ENCODE results near the gene POLR3A. TPM values are rescaled to one million over a fixed set of nuclear protein-coding genes. Genes with fewer than 3 reads are reported as not detected.
"Not testable (repeated sequence)": the region's sequence is repeated elsewhere in the genome, so short reads cannot be mapped to it uniquely, and the experiment has no call there.

The POLR3A gene
- total RNA-seq, 2 experiments from 2014 or later: 18.3 to 19.3 TPM

DNA sequence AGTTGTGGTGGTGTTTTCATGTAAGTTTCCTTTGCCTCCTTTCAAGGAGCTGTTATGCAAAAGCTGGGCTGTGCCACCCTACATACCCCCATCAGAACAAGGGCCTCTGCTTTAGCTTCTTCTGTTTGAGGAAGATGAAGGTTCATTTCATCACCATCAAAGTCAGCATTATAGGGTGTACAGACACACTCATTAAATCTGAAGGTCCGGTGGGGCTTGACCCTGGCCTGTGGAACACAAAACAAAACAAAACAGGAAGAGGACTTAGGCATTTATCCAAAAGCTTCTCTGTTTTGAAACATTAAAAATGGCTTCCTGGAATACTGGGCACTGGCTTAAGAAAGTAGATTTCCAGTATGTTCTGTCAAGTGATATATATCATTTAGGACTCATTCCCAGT is 15.8 kb downstream of the POLR3A start:
- ATAC-seq (no peak), DNase-seq (no peak)
- Mint-ChIP-seq H3K36me3 (ENCODE audit: low read depth) (peaks cover 61% of the 10 kb centered on the region), H3K27ac (no peak overlapping the region), H3K4me1 (no peaks in the 10 kb centered on the region), H3K4me3 (no peak overlapping the region), H3K27me3 (no peaks in the 10 kb centered on the region), H3K9me3 (ENCODE audit: low read depth) (no peaks in the 10 kb centered on the region)
- CTCF ChIA-PET: interaction anchor here (0.8 to 1.5 kb wide), 2 partner anchors 20 to 24 kb away, joined by 3 to 4 read pairs; no protein-coding TSS in a partner anchor
- intact Hi-C loops (cut with DNase I, micrococcal nuclease): no loop called here
- POLR2A ChIA-PET: interaction anchor here (0.6 kb wide), 1 partner anchor 395 kb away, joined by 3 read pairs; no protein-coding TSS in a partner anchor

- H3K9me3 Mint-ChIP-seq (ENCODE audit: low read depth): no peaks in the 10 kb centered on the region
- no peaks in the 10 kb centered on the region for H3K4me1 Mint-ChIP-seq
- no peak for ATAC-seq
- no peak for DNase-seq
- ChIA-PET POLR2A (no interaction called here), CTCF (no interaction called here)
- peaks cover 59% of the 10 kb centered on the region for H3K36me3 Mint-ChIP-seq (ENCODE audit: low read depth)
- no peak overlapping the region for H3K4me3 Mint-ChIP-seq
- H3K27ac Mint-ChIP-seq: no peak overlapping the region
- H3K27me3 Mint-ChIP-seq: no peaks in the 10 kb centered on the region
- intact Hi-C loops (cut with DNase I, micrococcal nuclease): no loop called here
Measured at GRCh38 chr10:78011065-78011464, 18.2 kb downstream of the POLR3A start.

- intact Hi-C loops (cut with DNase I, micrococcal nuclease): no loop called here
- ChIA-PET CTCF (interaction anchor here (0.5 to 0.7 kb wide), 2 partner anchors 11 to 44 kb away, joined by 3 to 4 read pairs; no protein-coding TSS in a partner anchor), POLR2A (interaction anchor here (0.6 kb wide), 1 partner anchor 339 kb away, joined by 3 read pairs; no protein-coding TSS in a partner anchor)
- H3K4me1 Mint-ChIP-seq: no peaks in the 10 kb centered on the region
- no peaks in the 10 kb centered on the region for H3K9me3 Mint-ChIP-seq (ENCODE audit: low read depth)
- DNase-seq (no peak), ATAC-seq (no peak)
- no peak overlapping the region for H3K4me3 Mint-ChIP-seq
- no peaks in the 10 kb centered on the region for H3K27me3 Mint-ChIP-seq
- peaks cover 64% of the 10 kb centered on the region for H3K36me3 Mint-ChIP-seq (ENCODE audit: low read depth)
- H3K27ac Mint-ChIP-seq: no peak overlapping the region
Measured at GRCh38 chr10:78010278-78010677, 19.0 kb downstream of the POLR3A start.

DNA sequence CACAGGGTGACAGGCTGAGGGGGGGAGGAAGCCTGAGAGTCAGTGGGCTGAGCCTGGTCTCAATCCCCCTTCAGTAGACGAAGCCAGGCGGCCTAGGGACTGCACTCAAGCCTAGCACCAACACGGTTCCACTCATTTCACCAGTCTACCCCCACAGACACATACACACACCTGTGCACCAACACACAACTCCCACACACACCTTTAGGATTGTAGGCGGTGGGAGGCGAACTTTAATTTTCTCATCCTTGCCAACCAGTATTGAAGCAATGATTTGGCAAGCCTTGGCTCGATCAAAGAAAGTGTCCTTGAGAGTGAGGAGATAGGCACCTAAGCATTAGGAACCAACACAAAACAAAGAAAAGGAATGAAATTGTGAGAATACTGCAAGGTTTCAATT is 19.7 kb downstream of the POLR3A start:
- Mint-ChIP-seq H3K4me3 (no peak overlapping the region), H3K9me3 (ENCODE audit: low read depth) (no peaks in the 10 kb centered on the region), H3K4me1 (no peaks in the 10 kb centered on the region), H3K27ac (no peak overlapping the region), H3K36me3 (ENCODE audit: low read depth) (peaks cover 62% of the 10 kb centered on the region), H3K27me3 (no peaks in the 10 kb centered on the region)
- ATAC-seq: no peak
- POLR2A ChIA-PET: no interaction called here
- no peak for DNase-seq
- CTCF ChIA-PET: interaction anchor here (0.7 kb wide), 1 partner anchor 12 kb away, joined by 3 read pairs; no protein-coding TSS in a partner anchor
- intact Hi-C loops (cut with DNase I, micrococcal nuclease): no loop called here

GRCh38 chr10:78007172-78007571 is 22.1 kb downstream of the POLR3A start:
- Mint-ChIP-seq H3K4me3 (no peak overlapping the region), H3K27me3 (no peaks in the 10 kb centered on the region), H3K36me3 (ENCODE audit: low read depth) (peaks cover 67% of the 10 kb centered on the region), H3K27ac (no peak overlapping the region), H3K4me1 (no peaks in the 10 kb centered on the region), H3K9me3 (ENCODE audit: low read depth) (no peaks in the 10 kb centered on the region)
- intact Hi-C loops (cut with DNase I, micrococcal nuclease): no loop called here
- DNase-seq: no peak
- CTCF ChIA-PET: no interaction called here
- ATAC-seq: no peak
- POLR2A ChIA-PET: no interaction called here

DNA sequence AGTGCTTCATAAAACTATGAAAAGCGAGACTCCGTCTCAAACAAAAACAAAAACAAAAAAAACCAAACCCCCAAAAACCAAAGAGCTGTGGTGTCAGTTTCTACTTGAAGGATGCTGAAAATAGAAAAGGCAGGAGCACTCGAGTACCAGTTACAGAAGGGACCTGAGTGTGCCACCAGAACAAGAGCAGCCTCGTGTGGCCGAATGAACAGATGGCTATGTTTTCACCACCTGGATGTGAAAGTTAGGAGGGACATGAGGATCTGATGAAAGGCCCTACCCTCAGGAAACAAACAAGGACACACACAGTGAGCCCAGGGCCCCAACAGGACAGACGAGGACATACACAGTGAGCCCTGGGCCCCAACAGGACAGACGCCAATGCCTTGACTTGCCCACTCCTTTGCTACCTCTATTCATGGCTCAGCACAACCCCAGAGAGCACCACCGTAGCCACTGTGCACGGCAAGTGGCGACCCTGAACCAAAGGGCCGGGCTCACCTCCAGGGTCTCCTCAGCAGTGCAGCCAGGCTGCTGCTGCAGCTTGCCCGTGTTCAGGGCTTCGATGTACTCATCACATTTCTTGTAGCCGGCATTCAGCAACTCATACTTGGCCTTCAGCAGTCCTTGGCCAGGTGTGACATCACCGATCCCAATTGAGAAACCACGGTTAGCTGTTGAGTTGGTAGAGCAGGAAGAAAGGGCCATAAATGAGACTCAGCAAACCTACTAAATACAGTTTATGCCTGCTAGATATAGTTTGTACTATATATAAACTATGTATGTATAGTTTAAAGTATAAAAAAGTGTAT is 24.9 kb downstream of the POLR3A start:
- ChIA-PET CTCF (no interaction called here), POLR2A (no interaction called here)
- ATAC-seq: no peak
- no peak for DNase-seq
- Mint-ChIP-seq H3K4me3 (no peak overlapping the region), H3K27ac (no peak overlapping the region), H3K36me3 (ENCODE audit: low read depth) (peaks cover 64% of the 10 kb centered on the region), H3K4me1 (no peaks in the 10 kb centered on the region), H3K27me3 (no peaks in the 10 kb centered on the region), H3K9me3 (ENCODE audit: low read depth) (no peaks in the 10 kb centered on the region)
- intact Hi-C loops (cut with DNase I, micrococcal nuclease): no loop called here

GRCh38 chr10:78002541-78003288 is 26.6 kb downstream of the POLR3A start:
- intact Hi-C loops (cut with DNase I, micrococcal nuclease): no loop called here
- DNase-seq (no peak), ATAC-seq (no peak)
- ChIA-PET POLR2A (interaction anchor here (0.7 kb wide), 1 partner anchor 25 kb away, joined by 3 read pairs; no protein-coding TSS in a partner anchor), CTCF (interaction anchor here (0.6 kb wide), 1 partner anchor 14 kb away, joined by 3 read pairs; no protein-coding TSS in a partner anchor)
- no peaks in the 10 kb centered on the region for H3K4me1 Mint-ChIP-seq
- no peak overlapping the region for H3K4me3 Mint-ChIP-seq
- no peaks in the 10 kb centered on the region for H3K9me3 Mint-ChIP-seq (ENCODE audit: low read depth)
- H3K27ac Mint-ChIP-seq: no peak overlapping the region
- no peaks in the 10 kb centered on the region for H3K27me3 Mint-ChIP-seq
- peaks cover 66% of the 10 kb centered on the region for H3K36me3 Mint-ChIP-seq (ENCODE audit: low read depth)

DNA sequence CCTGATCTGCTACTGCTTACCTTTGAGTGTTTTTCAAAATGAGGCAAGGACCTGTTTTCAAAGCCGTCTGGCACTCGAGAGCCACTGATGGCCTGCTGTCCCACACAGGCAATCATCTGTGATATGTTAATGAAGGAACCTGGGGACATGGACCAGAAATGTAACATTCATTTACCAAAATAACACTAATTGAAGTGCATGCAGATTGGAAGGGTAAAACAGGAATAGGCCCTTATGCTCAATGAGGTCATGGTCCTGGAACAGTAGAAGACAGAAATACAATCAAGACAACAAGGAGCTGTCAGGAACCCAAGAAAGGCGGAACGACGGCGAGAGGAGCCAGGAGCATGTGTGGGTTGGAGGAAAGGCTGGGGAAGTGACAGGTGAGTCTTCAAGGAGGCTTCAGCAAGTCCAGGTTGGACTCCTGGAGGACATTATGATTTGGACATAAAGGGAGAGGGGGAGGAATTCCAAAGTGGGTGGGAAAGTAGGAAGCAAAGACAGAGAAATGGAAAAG is 28.3 kb downstream of the POLR3A start:
- Mint-ChIP-seq H3K36me3 (ENCODE audit: low read depth) (peaks cover 71% of the 10 kb centered on the region), H3K27me3 (no peaks in the 10 kb centered on the region), H3K4me1 (no peaks in the 10 kb centered on the region), H3K9me3 (ENCODE audit: low read depth) (no peaks in the 10 kb centered on the region), H3K27ac (no peak overlapping the region), H3K4me3 (no peak overlapping the region)
- no peak for DNase-seq
- intact Hi-C loops (cut with DNase I, micrococcal nuclease): no loop called here
- ATAC-seq: no peak
- POLR2A ChIA-PET: no interaction called here
- CTCF ChIA-PET: no interaction called here

DNA sequence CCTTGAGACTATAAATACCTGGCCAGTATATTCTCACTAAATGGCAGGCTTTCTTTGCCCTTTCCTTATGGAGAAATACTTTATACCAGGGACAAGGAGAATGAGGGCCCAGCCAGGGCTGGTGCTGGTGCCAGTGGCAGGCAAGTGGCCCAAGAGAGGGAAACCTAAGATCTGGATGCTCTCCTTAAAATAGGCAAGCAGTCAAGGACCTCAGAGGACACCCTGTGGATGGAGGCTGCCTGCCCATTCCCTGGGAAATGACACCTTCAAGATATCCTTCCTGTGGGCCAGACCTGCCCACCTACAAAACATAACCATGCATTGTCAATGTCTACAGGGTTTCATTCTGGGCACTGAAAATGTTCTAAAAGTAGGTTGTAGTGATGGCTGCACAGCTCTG is 29.1 kb downstream of the POLR3A start:
- no peak overlapping the region for H3K4me3 Mint-ChIP-seq
- POLR2A ChIA-PET: interaction anchor here (1.0 kb wide), 1 partner anchor 13 kb away, joined by 3 read pairs; no protein-coding TSS in a partner anchor
- H3K27me3 Mint-ChIP-seq: no peaks in the 10 kb centered on the region
- intact Hi-C loops (cut with DNase I, micrococcal nuclease): no loop called here
- H3K36me3 Mint-ChIP-seq (ENCODE audit: low read depth): peaks cover 64% of the 10 kb centered on the region
- ATAC-seq (no peak), DNase-seq (no peak)
- CTCF ChIA-PET: no interaction called here
- H3K9me3 Mint-ChIP-seq (ENCODE audit: low read depth): no peaks in the 10 kb centered on the region
- H3K4me1 Mint-ChIP-seq: no peaks in the 10 kb centered on the region
- H3K27ac Mint-ChIP-seq: no peak overlapping the region

- DNase-seq; H3K27me3 Mint-ChIP-seq; ATAC-seq; H3K9me3 Mint-ChIP-seq (ENCODE audit: low read depth); intact Hi-C loops (cut with DNase I, micrococcal nuclease); H3K27ac Mint-ChIP-seq; H3K4me3 Mint-ChIP-seq; H3K4me1 Mint-ChIP-seq; CTCF ChIA-PET; POLR2A ChIA-PET: not testable (repeated sequence)
- peaks cover 65% of the 10 kb centered on the region for H3K36me3 Mint-ChIP-seq (ENCODE audit: low read depth)
Measured at GRCh38 chr10:77998780-77999179, 30.5 kb downstream of the POLR3A start.

GRCh38 chr10:77993620-77994019 is 35.7 kb downstream of the POLR3A start:
- intact Hi-C loops (cut with DNase I, micrococcal nuclease): no loop called here
- Mint-ChIP-seq H3K9me3 (ENCODE audit: low read depth) (no peaks in the 10 kb centered on the region), H3K4me3 (no peak overlapping the region), H3K27ac (no peak overlapping the region), H3K4me1 (peaks cover 5% of the 10 kb centered on the region), H3K27me3 (no peaks in the 10 kb centered on the region), H3K36me3 (ENCODE audit: low read depth) (peaks cover 50% of the 10 kb centered on the region)
- POLR2A ChIA-PET: interaction anchor here (0.6 kb wide), 1 partner anchor 43 kb away, joined by 4 read pairs; no protein-coding TSS in a partner anchor
- ATAC-seq: no peak
- CTCF ChIA-PET: interaction anchor here (0.6 kb wide), 1 partner anchor 20 kb away, joined by 4 read pairs; no protein-coding TSS in a partner anchor
- no peak for DNase-seq

Data from activated CD4-positive, alpha-beta T cell treated with anti-CD3 and anti-CD28 coated beads for 36 hours (primary cell).